Activated naive CD8-positive, alpha-beta T cell (primary cell): ENCODE results near the gene SMIM32.

Experiments used
- H3K27ac Mint-ChIP-seq: one replicate; pipeline ENCODE4 v1.8.0; 2021; ENCODE audit warnings: mixed read lengths
- H3K27me3 Mint-ChIP-seq: one replicate; pipeline ENCODE4 v1.8.0; 2021; ENCODE audit warnings: mixed read lengths
- H3K36me3 Mint-ChIP-seq: one replicate; pipeline ENCODE4 v1.8.0; 2021; ENCODE audit warnings: mixed read lengths
- H3K4me1 Mint-ChIP-seq: one replicate; pipeline ENCODE4 v1.8.0; 2021; ENCODE audit warnings: low read depth, mixed read lengths
- H3K4me3 Mint-ChIP-seq: one replicate; pipeline ENCODE4 v1.8.0; 2021; ENCODE audit warnings: mild to moderate bottlenecking, mixed read lengths
- H3K9me3 Mint-ChIP-seq: one replicate; pipeline ENCODE4 v1.8.0; 2021; ENCODE audit warnings: low read depth, mixed read lengths

The SMIM32 gene

DNA sequence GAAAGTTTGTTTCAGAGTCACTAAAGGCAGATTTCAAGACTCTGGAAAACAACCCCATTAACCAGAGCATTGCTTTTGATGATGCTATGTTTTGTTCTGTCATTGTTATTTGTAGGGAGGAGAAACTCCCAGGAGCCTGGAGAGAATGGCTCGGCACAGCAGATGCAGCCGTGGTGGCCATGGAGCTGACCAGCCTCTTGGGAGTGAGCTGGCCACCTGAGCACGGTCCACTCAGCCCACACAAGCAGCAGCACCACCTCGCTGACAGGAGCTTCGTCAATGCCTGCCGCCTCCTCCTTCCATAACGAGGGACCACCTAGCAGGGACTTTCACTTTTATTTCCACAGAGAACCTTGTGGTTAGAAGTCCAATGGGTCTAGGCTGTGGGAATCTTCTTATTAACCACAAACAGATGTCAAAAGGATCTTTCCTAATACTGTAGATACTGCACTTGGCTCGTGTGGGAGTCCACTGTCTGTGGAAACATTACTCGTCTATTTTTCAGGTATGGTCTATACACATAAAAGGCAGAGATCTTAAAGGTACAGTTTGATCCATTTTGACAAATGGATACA lies 21.0 kb upstream of the SMIM32 start:
- Mint-ChIP-seq H3K9me3 (no peaks in the 10 kb centered on the region), H3K4me3 (no peak overlapping the region), H3K4me1 (no peaks in the 10 kb centered on the region), H3K27ac (no peak overlapping the region), H3K36me3 (no peaks in the 10 kb centered on the region), H3K27me3 (peaks cover 6% of the 10 kb centered on the region)

DNA sequence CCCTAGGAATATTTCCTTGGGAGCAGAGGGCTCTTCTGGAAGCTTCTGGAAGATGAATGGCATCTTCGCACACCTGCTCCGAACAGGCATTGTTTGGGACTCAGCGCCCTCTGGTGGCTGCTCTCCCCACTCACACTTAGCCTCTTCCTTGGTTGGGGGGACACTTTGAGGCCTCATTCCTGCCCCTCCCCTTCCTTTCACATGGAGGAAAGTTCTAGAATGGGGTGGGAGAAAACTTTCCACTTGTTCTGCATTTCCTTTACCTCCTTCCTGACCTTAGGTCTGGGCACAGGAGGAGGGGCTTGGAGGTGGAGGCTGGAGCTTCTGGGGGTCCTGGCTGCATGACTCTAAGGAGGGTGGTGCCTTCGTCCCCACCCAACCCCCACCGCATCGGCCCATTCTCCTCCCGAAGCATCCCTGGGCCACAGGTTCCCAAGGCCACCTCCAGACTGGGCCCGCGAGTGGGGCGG lies 19.3 kb upstream of the SMIM32 start:
- Mint-ChIP-seq H3K9me3 (no peaks in the 10 kb centered on the region), H3K4me1 (no peaks in the 10 kb centered on the region), H3K36me3 (no peaks in the 10 kb centered on the region), H3K4me3 (no peak overlapping the region), H3K27me3 (peaks cover 6% of the 10 kb centered on the region), H3K27ac (no peak overlapping the region)

GRCh38 chr5:136211282-136212040 lies 18.5 kb upstream of the SMIM32 start:
- Mint-ChIP-seq H3K36me3 (no peaks in the 10 kb centered on the region), H3K9me3 (no peaks in the 10 kb centered on the region), H3K4me3 (no peak overlapping the region), H3K4me1 (no peaks in the 10 kb centered on the region), H3K27ac (no peak overlapping the region), H3K27me3 (peaks cover 6% of the 10 kb centered on the region)

DNA sequence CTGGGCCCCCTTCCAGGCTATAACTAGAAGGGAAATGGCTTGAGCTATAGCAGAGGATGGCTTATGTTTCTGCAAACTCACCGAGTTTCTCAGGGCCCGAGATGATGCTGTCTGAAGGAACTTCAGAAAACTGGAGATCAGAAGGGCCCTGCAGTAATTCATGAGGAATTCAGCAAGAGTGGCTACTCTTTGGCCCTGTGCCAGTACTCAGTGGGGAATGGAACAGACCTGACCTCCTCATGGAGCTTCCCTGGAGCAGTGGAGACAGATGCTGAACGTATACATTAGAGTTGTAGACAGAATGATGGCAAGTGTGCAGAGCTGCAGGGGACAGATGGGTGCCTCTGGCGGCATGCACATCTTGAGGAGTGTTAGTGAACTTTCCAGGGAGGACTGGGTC lies 17.3 kb upstream of the SMIM32 start:
- no peaks in the 10 kb centered on the region for H3K36me3 Mint-ChIP-seq
- no peaks in the 10 kb centered on the region for H3K4me1 Mint-ChIP-seq
- no peak overlapping the region for H3K4me3 Mint-ChIP-seq
- H3K27ac Mint-ChIP-seq = no peak overlapping the region
- H3K9me3 Mint-ChIP-seq = no peaks in the 10 kb centered on the region
- H3K27me3 Mint-ChIP-seq = peaks cover 6% of the 10 kb centered on the region

DNA sequence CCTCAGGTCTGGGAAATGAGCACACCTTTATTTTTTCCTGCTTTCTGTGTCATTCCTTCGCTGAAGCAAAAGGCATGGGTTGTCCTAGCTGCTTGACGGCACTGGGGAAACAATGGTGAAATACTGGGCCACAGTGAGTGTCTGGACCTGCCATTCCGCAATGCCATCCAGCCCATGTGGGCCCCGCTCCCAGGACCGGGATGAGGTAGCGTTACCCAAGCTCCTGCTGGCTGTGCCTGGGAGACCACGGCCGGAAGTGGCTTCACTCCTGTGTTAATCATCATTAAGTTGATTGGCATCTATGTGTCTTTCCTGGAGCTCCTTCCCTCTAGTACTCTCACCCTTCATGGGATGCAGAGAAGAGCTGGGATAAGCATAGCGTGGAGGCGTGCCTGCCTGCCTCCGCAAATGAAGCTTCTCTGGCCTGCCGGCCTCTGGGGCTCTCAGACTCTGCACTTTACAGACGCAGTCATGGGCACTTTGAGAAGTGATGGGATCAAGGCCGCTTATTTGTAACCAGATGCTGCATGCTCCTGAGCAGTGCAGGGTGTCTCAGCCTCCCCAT lies 16.5 kb upstream of the SMIM32 start:
- H3K27ac Mint-ChIP-seq = no peak overlapping the region
- H3K9me3 Mint-ChIP-seq = no peaks in the 10 kb centered on the region
- H3K27me3 Mint-ChIP-seq = peaks cover 6% of the 10 kb centered on the region
- no peaks in the 10 kb centered on the region for H3K36me3 Mint-ChIP-seq
- H3K4me3 Mint-ChIP-seq = no peak overlapping the region
- H3K4me1 Mint-ChIP-seq = no peaks in the 10 kb centered on the region

DNA sequence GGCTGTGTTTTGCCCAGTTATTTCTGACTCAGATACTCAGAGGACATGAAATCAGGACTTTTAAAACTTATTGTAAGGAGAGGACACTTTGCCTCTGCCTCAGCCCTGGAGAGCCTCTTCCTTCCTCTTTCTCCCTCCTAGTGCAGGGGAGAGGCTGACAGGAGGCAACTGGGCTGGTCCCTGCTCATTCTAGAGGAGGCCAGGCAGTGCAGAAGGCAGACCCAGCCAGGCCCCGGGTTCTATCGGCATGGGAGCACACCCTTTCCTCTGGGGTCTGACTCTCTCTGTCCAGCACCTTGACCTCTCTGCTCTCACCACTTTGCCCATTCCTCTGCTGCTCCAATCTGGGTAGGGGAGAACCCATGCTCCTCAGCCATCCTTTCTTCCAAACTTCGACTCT lies 16.0 kb upstream of the SMIM32 start:
- Mint-ChIP-seq H3K4me3 (no peak overlapping the region), H3K27ac (no peak overlapping the region), H3K9me3 (no peaks in the 10 kb centered on the region), H3K4me1 (no peaks in the 10 kb centered on the region), H3K27me3 (peaks cover 6% of the 10 kb centered on the region), H3K36me3 (no peaks in the 10 kb centered on the region)

- Mint-ChIP-seq H3K27ac (no peak overlapping the region), H3K4me3 (no peak overlapping the region), H3K27me3 (peaks cover 6% of the 10 kb centered on the region), H3K4me1 (no peaks in the 10 kb centered on the region), H3K9me3 (no peaks in the 10 kb centered on the region), H3K36me3 (no peaks in the 10 kb centered on the region)
Measured at GRCh38 chr5:136207631-136208030, 14.7 kb upstream of the SMIM32 start.

- Mint-ChIP-seq H3K4me3 (no peak overlapping the region), H3K9me3 (no peaks in the 10 kb centered on the region), H3K4me1 (no peaks in the 10 kb centered on the region), H3K27me3 (peaks cover 4% of the 10 kb centered on the region), H3K27ac (no peak overlapping the region), H3K36me3 (no peaks in the 10 kb centered on the region)
Measured at GRCh38 chr5:136206361-136206760, 13.4 kb upstream of the SMIM32 start.

DNA sequence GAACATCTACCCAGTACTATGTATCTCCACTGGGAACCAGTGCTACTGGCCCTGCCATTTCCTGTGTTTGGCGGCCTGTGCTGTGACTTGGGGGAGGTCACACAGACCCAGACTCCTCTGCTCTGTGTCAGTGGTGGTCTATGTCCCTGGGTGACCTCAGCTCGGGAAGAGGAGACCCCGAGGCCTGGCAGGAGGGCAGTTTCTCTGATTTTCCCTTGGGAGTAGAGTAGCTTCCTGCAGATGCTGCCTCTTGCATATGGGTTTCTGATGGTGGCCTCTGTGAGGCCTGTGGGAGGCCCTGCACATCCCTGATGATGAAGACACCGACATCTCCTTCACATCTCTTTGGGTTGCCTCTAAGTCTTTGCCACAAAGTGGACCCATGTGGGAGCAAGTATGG lies 13.0 kb upstream of the SMIM32 start:
- Mint-ChIP-seq H3K9me3 (no peaks in the 10 kb centered on the region), H3K27me3 (peaks cover 4% of the 10 kb centered on the region), H3K4me3 (no peak overlapping the region), H3K4me1 (no peaks in the 10 kb centered on the region), H3K36me3 (no peaks in the 10 kb centered on the region), H3K27ac (no peak overlapping the region)

DNA sequence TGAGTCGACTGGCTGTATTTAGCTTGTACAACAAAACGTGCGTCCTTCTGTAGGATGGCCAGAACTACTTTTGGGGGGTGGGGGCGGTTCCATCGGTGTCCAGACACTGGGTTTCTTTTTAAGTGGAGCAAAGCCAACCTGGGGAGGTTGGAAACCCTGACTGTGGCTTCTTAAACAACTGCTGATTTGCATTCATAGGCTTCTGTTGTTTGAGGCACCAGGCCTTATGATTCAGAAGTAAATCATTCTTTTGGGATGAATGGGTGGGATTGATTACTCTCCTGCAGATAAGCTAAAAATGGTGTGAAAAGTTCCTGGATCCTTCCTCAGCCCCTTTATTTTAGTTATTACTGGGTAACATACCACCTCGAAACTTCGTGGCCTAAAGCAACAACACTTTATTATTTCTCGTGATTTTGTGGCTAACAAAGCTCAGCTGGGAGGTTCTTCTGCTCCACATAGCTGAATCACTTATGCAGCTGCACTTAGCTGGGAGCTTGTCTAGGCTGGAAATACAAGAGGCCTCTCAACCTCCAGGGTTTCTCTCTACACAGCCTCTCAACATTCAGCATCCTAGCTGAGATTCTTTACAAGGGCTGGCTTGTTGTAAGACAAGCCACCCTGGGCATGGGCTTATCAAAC lies 12.2 kb upstream of the SMIM32 start:
- H3K4me1 Mint-ChIP-seq = no peaks in the 10 kb centered on the region
- peaks cover 4% of the 10 kb centered on the region for H3K27me3 Mint-ChIP-seq
- H3K36me3 Mint-ChIP-seq = no peaks in the 10 kb centered on the region
- no peaks in the 10 kb centered on the region for H3K9me3 Mint-ChIP-seq
- H3K4me3 Mint-ChIP-seq = no peak overlapping the region
- no peak overlapping the region for H3K27ac Mint-ChIP-seq

DNA sequence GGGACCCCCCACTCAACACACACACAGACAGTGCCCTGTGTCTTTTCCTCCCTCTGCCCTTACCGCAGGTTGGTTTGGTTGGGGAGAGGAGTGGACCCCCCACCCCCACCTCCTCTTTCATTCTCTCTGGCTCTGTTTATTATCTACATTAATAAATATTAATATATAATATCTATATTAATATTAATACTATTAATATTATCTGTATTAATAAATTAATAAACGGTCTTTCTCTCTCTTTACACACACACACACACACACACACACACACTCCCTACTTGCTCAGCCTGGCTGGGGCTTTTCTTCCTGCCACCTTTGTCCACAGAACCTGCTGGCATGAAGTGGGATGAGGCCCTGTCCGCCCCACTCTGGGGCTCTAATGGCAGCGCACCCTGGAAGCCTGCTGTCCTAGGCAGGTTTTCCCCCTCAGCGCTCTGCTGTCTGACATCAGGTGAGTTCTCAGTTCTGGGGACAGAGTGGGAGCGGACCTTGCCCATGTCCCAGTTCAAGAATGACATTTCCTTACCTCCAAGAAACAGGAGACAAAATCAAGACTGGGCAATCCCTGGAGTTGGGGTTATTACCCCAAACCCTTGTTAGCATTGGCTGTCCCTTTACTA lies 10.5 kb upstream of the SMIM32 start:
- no peaks in the 10 kb centered on the region for H3K9me3 Mint-ChIP-seq
- H3K27me3 Mint-ChIP-seq = no peaks in the 10 kb centered on the region
- no peak overlapping the region for H3K4me3 Mint-ChIP-seq
- H3K4me1 Mint-ChIP-seq = no peaks in the 10 kb centered on the region
- no peak overlapping the region for H3K27ac Mint-ChIP-seq
- no peaks in the 10 kb centered on the region for H3K36me3 Mint-ChIP-seq

- Mint-ChIP-seq H3K27me3 (no peaks in the 10 kb centered on the region), H3K27ac (no peak overlapping the region), H3K36me3 (no peaks in the 10 kb centered on the region), H3K4me3 (no peak overlapping the region), H3K4me1 (no peaks in the 10 kb centered on the region), H3K9me3 (no peaks in the 10 kb centered on the region)
Measured at GRCh38 chr5:136202469-136203205, 9.7 kb upstream of the SMIM32 start.

DNA sequence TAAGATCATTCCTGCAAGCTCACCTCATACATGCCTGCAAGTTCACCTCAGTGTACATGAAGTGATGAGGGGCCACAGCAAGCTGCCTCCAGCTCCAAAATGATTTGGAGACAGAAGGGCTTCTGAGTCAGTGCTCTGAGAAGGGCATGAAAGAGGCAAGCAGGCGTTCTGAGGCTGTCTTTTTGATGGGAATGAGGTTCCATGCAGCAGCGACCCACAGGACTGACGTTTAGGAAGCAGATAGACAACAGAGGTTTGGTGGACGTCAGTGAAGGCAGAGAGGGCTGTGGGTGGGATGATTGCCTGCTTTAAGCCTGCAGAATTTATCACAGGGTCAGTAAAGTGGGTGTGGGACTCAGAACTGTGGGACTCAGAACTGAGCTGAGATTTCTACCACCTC lies 8.9 kb upstream of the SMIM32 start:
- no peaks in the 10 kb centered on the region for H3K9me3 Mint-ChIP-seq
- no peak overlapping the region for H3K4me3 Mint-ChIP-seq
- H3K27me3 Mint-ChIP-seq = no peaks in the 10 kb centered on the region
- H3K27ac Mint-ChIP-seq = no peak overlapping the region
- no peaks in the 10 kb centered on the region for H3K36me3 Mint-ChIP-seq
- no peaks in the 10 kb centered on the region for H3K4me1 Mint-ChIP-seq

GRCh38 chr5:136200761-136201160 lies 7.8 kb upstream of the SMIM32 start:
- no peaks in the 10 kb centered on the region for H3K27me3 Mint-ChIP-seq
- no peak overlapping the region for H3K4me3 Mint-ChIP-seq
- no peaks in the 10 kb centered on the region for H3K9me3 Mint-ChIP-seq
- H3K27ac Mint-ChIP-seq = no peak overlapping the region
- no peaks in the 10 kb centered on the region for H3K4me1 Mint-ChIP-seq
- no peaks in the 10 kb centered on the region for H3K36me3 Mint-ChIP-seq
